Endothelial cell (in vitro differentiated cells): ENCODE data around the gene PPFIA3. TPM values are rescaled to one million over a fixed set of nuclear protein-coding genes. Genes with fewer than 3 reads are reported as not detected.

Source experiments
- DNase-seq: peaks from one replicate; pipeline ENCODE4 v3.0.0; 2021; ENCODE audit warnings: low spot score
- H3K27ac Mint-ChIP-seq: one replicate; pipeline ENCODE4 v1.8.0; 2021; ENCODE audit warnings: mixed read lengths, inconsistent platforms; ENCODE audit not compliant: unreplicated experiment
- H3K27me3 Mint-ChIP-seq: one replicate; pipeline ENCODE4 v1.8.0; 2021; ENCODE audit warnings: mild to moderate bottlenecking, moderate library complexity, mixed read lengths, inconsistent platforms; ENCODE audit not compliant: unreplicated experiment
- H3K36me3 Mint-ChIP-seq: one replicate; pipeline ENCODE4 v1.8.0; 2021; ENCODE audit warnings: mild to moderate bottlenecking, low read depth, mixed read lengths, inconsistent platforms; ENCODE audit not compliant: unreplicated experiment
- H3K4me1 Mint-ChIP-seq: one replicate; pipeline ENCODE4 v1.8.0; 2021; ENCODE audit warnings: mild to moderate bottlenecking, mixed read lengths, inconsistent platforms; ENCODE audit not compliant: unreplicated experiment
- H3K4me3 Mint-ChIP-seq: one replicate; pipeline ENCODE4 v1.8.0; 2021; ENCODE audit warnings: mild to moderate bottlenecking, mixed read lengths, inconsistent platforms; ENCODE audit not compliant: unreplicated experiment
- H3K9me3 Mint-ChIP-seq: one replicate; pipeline ENCODE4 v1.8.0; 2021; ENCODE audit warnings: mixed read lengths, inconsistent platforms; ENCODE audit not compliant: unreplicated experiment
- total RNA-seq: library from RNA; stranded (reverse); fragmentation: NEBNext Ultra II Directional; extraction: Animal tissue kit (Norgen Biotek cat#: 25700); gene quantifications from one replicate; pipeline ENCODE4 v1.2.1, GENCODE V29; 2021; ENCODE audit not compliant: unreplicated experiment
- TF ChIP-seq, protein P1 (sequence below): fragments of 200-600 bp; sonication (generic); IDR thresholded peaks from one replicate; pipeline ENCODE4 v1.5.0; 2021; ENCODE audit warnings: antibody characterized with exemption; ENCODE audit not compliant: unreplicated experiment

Gene PPFIA3
- total RNA-seq, 1 donor from 2014 or later = 19.7 TPM

DNA sequence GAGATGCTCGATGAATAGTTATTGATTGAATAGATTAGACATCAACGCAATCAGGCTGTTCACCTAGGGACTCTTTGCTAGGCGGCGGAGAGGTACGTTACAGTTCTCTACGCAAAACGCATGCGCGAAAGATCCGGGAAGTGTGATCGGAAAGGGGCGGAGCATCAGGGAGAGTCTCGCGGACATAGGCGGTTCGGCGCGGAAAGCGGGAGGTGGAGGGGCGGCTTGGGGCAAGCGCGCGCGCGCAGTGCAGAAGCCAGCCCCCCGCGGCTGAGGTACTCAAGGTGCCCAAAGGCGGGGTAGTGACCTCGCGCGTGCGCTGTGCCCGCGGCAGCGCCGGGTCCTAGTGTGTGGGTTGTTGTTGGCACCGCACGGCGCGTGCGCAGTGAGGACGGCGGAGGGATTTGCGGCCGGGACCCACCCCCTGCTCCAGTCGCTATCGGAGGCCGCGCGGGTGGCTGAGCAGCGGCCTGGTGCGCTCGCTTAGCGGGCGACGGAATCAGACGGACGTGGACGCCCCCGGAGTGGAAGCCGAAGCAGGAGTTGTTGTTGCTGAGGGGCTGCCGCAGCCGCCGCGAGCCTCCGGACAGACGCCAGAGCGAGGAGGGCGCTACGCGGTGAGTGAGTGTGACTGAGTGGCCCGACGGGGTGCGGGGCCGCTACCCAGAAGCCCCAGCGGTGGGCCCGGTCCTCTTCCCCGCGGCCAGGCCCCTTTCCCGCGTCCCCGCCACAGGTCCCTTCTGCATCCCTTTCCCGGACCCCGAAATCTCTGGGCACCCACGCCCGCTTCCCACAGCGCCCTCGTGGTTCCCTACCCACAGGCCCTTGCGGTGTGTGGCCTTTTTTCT is 34.1 kb upstream of the PPFIA3 start, which contains the start of gene SNRNP70:
SNRNP70 (plus strand) TSS at position 432 of the 848 bp plus-strand sequence. CDS start 964 bp downstream, outside the sequence.
- peaks cover 9% of the 10 kb centered on the region for H3K27me3 Mint-ChIP-seq
- DNase-seq = peak; percentile 100
- TF ChIP-seq, protein P1, sequence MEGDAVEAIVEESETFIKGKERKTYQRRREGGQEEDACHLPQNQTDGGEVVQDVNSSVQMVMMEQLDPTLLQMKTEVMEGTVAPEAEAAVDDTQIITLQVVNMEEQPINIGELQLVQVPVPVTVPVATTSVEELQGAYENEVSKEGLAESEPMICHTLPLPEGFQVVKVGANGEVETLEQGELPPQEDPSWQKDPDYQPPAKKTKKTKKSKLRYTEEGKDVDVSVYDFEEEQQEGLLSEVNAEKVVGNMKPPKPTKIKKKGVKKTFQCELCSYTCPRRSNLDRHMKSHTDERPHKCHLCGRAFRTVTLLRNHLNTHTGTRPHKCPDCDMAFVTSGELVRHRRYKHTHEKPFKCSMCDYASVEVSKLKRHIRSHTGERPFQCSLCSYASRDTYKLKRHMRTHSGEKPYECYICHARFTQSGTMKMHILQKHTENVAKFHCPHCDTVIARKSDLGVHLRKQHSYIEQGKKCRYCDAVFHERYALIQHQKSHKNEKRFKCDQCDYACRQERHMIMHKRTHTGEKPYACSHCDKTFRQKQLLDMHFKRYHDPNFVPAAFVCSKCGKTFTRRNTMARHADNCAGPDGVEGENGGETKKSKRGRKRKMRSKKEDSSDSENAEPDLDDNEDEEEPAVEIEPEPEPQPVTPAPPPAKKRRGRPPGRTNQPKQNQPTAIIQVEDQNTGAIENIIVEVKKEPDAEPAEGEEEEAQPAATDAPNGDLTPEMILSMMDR = no peak
- peak within 1 kb of the TSS; percentile 100 for H3K4me3 Mint-ChIP-seq
- H3K4me1 Mint-ChIP-seq = peaks cover 22% of the 10 kb centered on the region
- H3K27ac Mint-ChIP-seq = peak within 1 kb of the TSS; percentile 95
- H3K9me3 Mint-ChIP-seq = no peaks in the 10 kb centered on the region
- peaks cover 27% of the 10 kb centered on the region for H3K36me3 Mint-ChIP-seq

DNA sequence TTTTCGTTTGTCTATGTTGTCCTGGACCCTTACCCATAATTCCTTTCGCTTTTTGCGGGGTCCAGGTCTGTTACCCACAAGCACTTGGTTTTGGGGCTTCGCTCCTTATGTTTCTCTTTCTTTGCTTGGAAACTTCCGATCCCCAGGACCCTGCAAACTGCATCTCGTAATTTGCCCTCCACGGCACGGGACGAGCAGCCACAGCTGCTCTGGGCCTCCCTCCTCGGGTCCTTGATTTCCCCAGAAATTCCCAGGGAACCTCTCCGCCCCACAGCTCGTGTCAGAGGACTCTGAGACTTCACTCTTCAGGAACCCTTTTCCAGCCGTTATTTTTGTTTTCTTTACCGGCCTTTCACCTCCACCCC is 33.5 kb upstream of the PPFIA3 start:
- H3K27ac Mint-ChIP-seq = peak overlapping the region; percentile 89
- H3K4me1 Mint-ChIP-seq = peaks cover 23% of the 10 kb centered on the region
- TF ChIP-seq, protein P1 = no peak
- H3K36me3 Mint-ChIP-seq = peaks cover 33% of the 10 kb centered on the region
- H3K4me3 Mint-ChIP-seq = peak overlapping the region; percentile 100
- peaks cover 11% of the 10 kb centered on the region for H3K27me3 Mint-ChIP-seq
- no peak for DNase-seq
- no peaks in the 10 kb centered on the region for H3K9me3 Mint-ChIP-seq

DNA sequence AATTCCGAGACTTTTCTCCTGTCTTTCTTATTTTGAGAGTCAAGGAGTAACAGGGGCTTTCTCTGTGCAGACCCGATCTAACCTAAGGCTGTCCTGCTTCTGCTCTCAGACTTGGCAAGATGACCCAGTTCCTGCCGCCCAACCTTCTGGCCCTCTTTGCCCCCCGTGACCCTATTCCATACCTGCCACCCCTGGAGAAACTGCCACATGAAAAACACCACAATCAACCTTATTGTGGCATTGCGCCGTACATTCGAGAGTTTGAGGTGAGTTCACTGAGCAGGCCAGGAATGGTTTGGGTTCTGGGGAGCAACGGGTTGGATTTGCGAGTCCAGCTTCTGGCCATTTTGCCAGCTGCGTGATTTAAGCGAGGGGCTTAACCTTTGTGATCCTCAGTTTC is 33.0 kb upstream of the PPFIA3 start:
- Mint-ChIP-seq H3K4me1 (peaks cover 23% of the 10 kb centered on the region), H3K9me3 (no peaks in the 10 kb centered on the region), H3K4me3 (peak overlapping the region; percentile 100), H3K27ac (peak overlapping the region; percentile 89), H3K36me3 (peaks cover 35% of the 10 kb centered on the region), H3K27me3 (peaks cover 12% of the 10 kb centered on the region)
- DNase-seq = no peak
- TF ChIP-seq, protein P1 = no peak

DNA sequence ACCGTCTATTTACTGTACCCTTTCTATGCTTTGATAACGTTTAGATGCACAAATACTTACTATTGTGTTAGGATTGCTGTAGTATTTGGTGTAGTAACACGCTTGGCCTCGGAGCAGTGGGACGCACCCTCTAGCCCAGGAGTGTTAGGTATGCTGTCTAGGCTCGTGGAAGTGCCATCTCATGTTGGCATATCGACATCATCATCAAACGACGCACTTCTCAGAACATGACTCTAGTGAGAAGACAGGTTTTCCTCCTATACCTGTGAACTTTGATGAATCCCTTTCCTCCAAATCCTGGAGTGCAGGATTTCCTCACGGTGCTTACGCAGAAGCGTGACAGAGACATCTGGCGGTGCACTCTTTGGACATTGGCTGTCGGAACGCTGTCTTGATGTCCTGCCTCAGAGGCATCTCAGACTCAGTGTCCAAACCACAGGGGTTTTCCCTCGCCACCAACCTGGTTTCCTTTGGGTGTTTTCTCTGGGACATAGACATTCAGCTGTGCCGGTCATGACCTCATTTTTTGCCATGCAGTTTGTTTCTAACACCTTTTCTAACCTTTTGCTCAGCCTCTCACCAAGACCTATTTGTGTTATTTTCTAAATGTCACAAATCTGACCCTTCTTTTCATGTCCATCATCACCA is 27.8 kb upstream of the PPFIA3 start:
- H3K27me3 Mint-ChIP-seq = peaks cover 9% of the 10 kb centered on the region
- H3K27ac Mint-ChIP-seq = peak overlapping the region; percentile 48
- H3K36me3 Mint-ChIP-seq = peaks cover 37% of the 10 kb centered on the region
- no peaks in the 10 kb centered on the region for H3K9me3 Mint-ChIP-seq
- TF ChIP-seq, protein P1 = no peak
- DNase-seq = no peak
- H3K4me1 Mint-ChIP-seq = peaks cover 10% of the 10 kb centered on the region
- H3K4me3 Mint-ChIP-seq = peak overlapping the region; percentile 60

DNA sequence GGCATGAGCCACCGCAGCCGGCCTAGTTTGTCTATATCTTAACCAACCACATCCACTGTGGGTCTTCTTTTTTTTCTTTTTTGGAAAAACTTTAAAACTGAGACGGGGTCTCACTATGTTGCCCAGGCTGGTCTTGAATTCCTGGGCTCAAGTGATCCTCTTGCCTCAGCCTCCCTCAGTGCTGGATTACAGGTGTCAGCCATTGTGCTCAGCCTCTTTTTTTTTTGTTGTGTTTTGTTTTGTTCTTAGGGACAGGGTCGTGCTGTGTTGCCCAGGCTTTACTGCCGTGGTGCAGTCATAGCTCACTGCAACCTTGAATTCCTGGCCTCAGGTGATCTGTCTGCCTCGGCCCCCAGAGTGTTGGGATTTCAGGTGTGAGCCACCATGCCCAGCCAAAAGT is 26.7 kb upstream of the PPFIA3 start:
- TF ChIP-seq, protein P1 = no peak
- H3K27ac Mint-ChIP-seq = no peak overlapping the region
- no peak for DNase-seq
- H3K4me3 Mint-ChIP-seq = no peak overlapping the region
- peaks cover 12% of the 10 kb centered on the region for H3K4me1 Mint-ChIP-seq
- H3K9me3 Mint-ChIP-seq = no peaks in the 10 kb centered on the region
- H3K27me3 Mint-ChIP-seq = peaks cover 9% of the 10 kb centered on the region
- peaks cover 35% of the 10 kb centered on the region for H3K36me3 Mint-ChIP-seq
